A549 (cell line): ENCODE data around the gene DENND2D. TPM values are rescaled to one million over a fixed set of nuclear protein-coding genes. Genes with fewer than 3 reads are reported as not detected.
A peak's percentile ranks its signal among the peaks of the same experiment; 100 is the strongest.

ENCODE experiments used
- ATAC-seq, 2 experiments: fragments of 200-7000 bp in 1 of 2; fragments of >200 bp in 1 of 2; cut with Nextera tagmentation in 1 of 2; cut with Tn5 transposase in 1 of 2; 3 replicates each; pipeline versions ENCODE4 v1.8.0 to v1.9.1; 2018 to 2020; ENCODE audit warnings: mild to moderate bottlenecking in 1 of 2, moderate library complexity in 1 of 2
- CTCF ChIA-PET: fragments of 300-600 bp; sonication (Branson Sonifier 250); formaldehyde crosslinking; extraction: SDS; loops from one replicate; lab custom pipeline; 2021; ENCODE audit warnings: antibody characterized with exemption, inconsistent platforms; lab: Yijun Ruan, JAX
- POLR2A ChIA-PET: fragments of 350-600 bp; formaldehyde crosslinking; extraction: SDS; loops from one replicate; lab custom pipeline; 2021; ENCODE audit warnings: antibody characterized with exemption, inconsistent platforms; lab: Yijun Ruan, JAX
- DNase-seq, 2 experiments: peaks; one replicate each; pipeline versions ENCODE4 v3.0.0 to v3.0.0-alpha.2; 2011 to 2016; ENCODE audit warnings: low read depth in 1 of 2, low spot score in 1 of 2
- FAIRE-seq: peaks from 2 replicates; lab custom pipeline; 2011; peaks lifted over from hg19 to GRCh38; lab: Jason Lieb, UNC
- H3K27ac ChIP-seq, 2 experiments: fragments of >200 bp; sonication (Bioruptor Twin); formaldehyde crosslinking; 3 replicates each; pipeline ENCODE4 v1.5.1; 2016 to 2017
- H3K4me1 ChIP-seq: fragments of >200 bp; sonication (Bioruptor Twin); formaldehyde crosslinking; 3 replicates; pipeline ENCODE4 v1.6.1; 2016
- H3K4me2 ChIP-seq: fragments of >200 bp; sonication (Bioruptor Twin); formaldehyde crosslinking; 3 replicates; pipeline ENCODE4 v1.6.1; 2016
- H3K4me3 ChIP-seq: fragments of >200 bp; sonication (Bioruptor Twin); formaldehyde crosslinking; 3 replicates; pipeline ENCODE4 v1.5.1; 2016
- H3K9me3 ChIP-seq: fragments of >200 bp; sonication (Bioruptor Twin); formaldehyde crosslinking; 3 replicates; pipeline ENCODE4 v1.6.1; 2016
- CEBPB ChIP-seq, 2 experiments: fragments of >200 bp in 1 of 2; sonication (Bioruptor Twin) in 1 of 2; formaldehyde crosslinking in 1 of 2; IDR thresholded peaks; 2 replicates each; pipeline ENCODE4 v1.6.1; 2012 to 2016
- EHMT2 ChIP-seq: fragments of 200-600 bp; sonication (generic); IDR thresholded peaks from 2 replicates; pipeline ENCODE4 v1.6.1; 2016; ENCODE audit warnings: antibody characterized with exemption, low read depth, mild to moderate bottlenecking, moderate library complexity
- ESRRA ChIP-seq: fragments of 150-350 bp; IDR thresholded peaks from 2 replicates; pipeline ENCODE4 v1.6.1; 2014; ENCODE audit warnings: mild to moderate bottlenecking, low read length, borderline replicate concordance
- FOSB ChIP-seq: fragments of 250-450 bp; sonication (Bioruptor Pico); IDR thresholded peaks from 2 replicates; pipeline ENCODE4 v1.5.0; 2020; ENCODE audit warnings: mild to moderate bottlenecking, moderate library complexity
- FOSL2 ChIP-seq, 2 experiments: fragments of 450-650 bp in 1 of 2; fragments of >200 bp in 1 of 2; sonication (Bioruptor Twin) in 1 of 2; formaldehyde crosslinking; IDR thresholded peaks; 2 replicates each; pipeline versions ENCODE4 v1.5.0 to v1.6.1; 2016 to 2020; ENCODE audit warnings: mild to moderate bottlenecking in 1 of 2, moderate library complexity in 1 of 2
- HDAC2 ChIP-seq: fragments of 200-600 bp; sonication (generic); IDR thresholded peaks from 2 replicates; pipeline ENCODE4 v1.6.1; 2016
- JUN ChIP-seq, 2 experiments: fragments of >200 bp; sonication (Bioruptor Twin); formaldehyde crosslinking; IDR thresholded peaks; 2 replicates in 1 of 2; 3 replicates in 1 of 2; pipeline ENCODE4 v1.6.1; 2016 to 2017
- KDM5A ChIP-seq: fragments of 200-600 bp; sonication (generic); IDR thresholded peaks from 2 replicates; pipeline ENCODE4 v1.6.1; 2016; ENCODE audit warnings: antibody characterized with exemption, mild to moderate bottlenecking
- MAZ ChIP-seq: fragments of 150-350 bp; IDR thresholded peaks from 2 replicates; pipeline ENCODE4 v1.6.1; 2014; ENCODE audit warnings: antibody characterized with exemption, low read depth, low read length, borderline replicate concordance
- NFE2L2 ChIP-seq: fragments of 150-350 bp; conservative IDR thresholded peaks from 2 replicates; pipeline ENCODE4 v1.6.1; 2014; ENCODE audit warnings: low read length
- NR3C1 ChIP-seq: fragments of >200 bp; sonication (Bioruptor Twin); formaldehyde crosslinking; IDR thresholded peaks from 3 replicates; pipeline ENCODE4 v1.6.1; 2017
- POLR2A ChIP-seq: IDR thresholded peaks from 2 replicates; pipeline ENCODE4 v1.6.1; 2012; ENCODE audit warnings: mild to moderate bottlenecking, low read length
- RAD21 ChIP-seq, 2 experiments: fragments of >200 bp in 1 of 2; sonication (Bioruptor Twin) in 1 of 2; formaldehyde crosslinking in 1 of 2; IDR thresholded peaks in 1 of 2; conservative IDR thresholded peaks in 1 of 2; 2 replicates in 1 of 2; 3 replicates in 1 of 2; pipeline ENCODE4 v1.6.1; 2012 to 2018; ENCODE audit warnings: inconsistent platforms in 1 of 2
- RNF2 ChIP-seq: fragments of 200-600 bp; sonication (generic); IDR thresholded peaks from 2 replicates; pipeline ENCODE4 v1.6.1; 2016; ENCODE audit warnings: low read depth, mild to moderate bottlenecking, antibody characterized with exemption, moderate library complexity, borderline replicate concordance
- SMC3 ChIP-seq: fragments of >200 bp; sonication (Bioruptor Twin); formaldehyde crosslinking; IDR thresholded peaks from 3 replicates; pipeline ENCODE4 v1.6.1; 2018; ENCODE audit warnings: inconsistent platforms
- SREBF2 ChIP-seq: fragments of 450-650 bp; IDR thresholded peaks from 2 replicates; pipeline ENCODE4 v1.6.1; 2014; ENCODE audit warnings: mild to moderate bottlenecking, moderate library complexity
- TFCP2L1 ChIP-seq: fragments of 250-450 bp; sonication (Bioruptor Pico); IDR thresholded peaks from 2 replicates; pipeline ENCODE4 v1.5.0; 2021; ENCODE audit warnings: mild to moderate bottlenecking
- TP53 ChIP-seq: fragments of 250-450 bp; sonication (Bioruptor Pico); IDR thresholded peaks from 2 replicates; pipeline ENCODE4 v1.5.0; 2021; ENCODE audit warnings: mild to moderate bottlenecking, moderate library complexity
- ZC3H11A ChIP-seq: fragments of 450-650 bp; IDR thresholded peaks from 2 replicates; pipeline ENCODE4 v1.6.1; 2014; ENCODE audit warnings: antibody characterized with exemption, mild to moderate bottlenecking
- WGBS: methylation state at CpG from one replicate; pipeline ENCODE4 v1.1.6; 2017; ENCODE audit errors: missing lambda C conversion rate; 5-methylcytosine and 5-hydroxymethylcytosine counted together
- polyA plus RNA-seq, 4 experiments: library from polyadenylated mRNA; depleted of rRNA in 3 of 4; stranded (reverse); fragments of >200 nt; fragmentation: RNase III in 1 of 4; extraction: RNeasy Plus Mini Kit Qiagen cat#74134 plus additional on column Dnase treatment in 1 of 4; gene quantifications; 2 replicates in 3 of 4; 3 replicates in 1 of 4; pipeline ENCODE4 v1.2.3, GENCODE V29; 2011 to 2017
- TF ChIP-seq, protein P1 (sequence below): fragments of >200 bp; sonication (Bioruptor Twin); formaldehyde crosslinking; IDR thresholded peaks from 3 replicates; pipeline ENCODE4 v1.6.1; 2016
- TF ChIP-seq, protein P2 (sequence below): fragments of >200 bp; sonication (Bioruptor Twin); formaldehyde crosslinking; IDR thresholded peaks from 2 replicates; pipeline ENCODE4 v1.6.1; 2016
- TF ChIP-seq, protein P3 (sequence below): IDR thresholded peaks from 2 replicates; pipeline ENCODE4 v1.6.1; 2012; ENCODE audit warnings: low read depth, borderline replicate concordance

The DENND2D gene
- polyA plus RNA-seq, 2 of the 4 experiments (the other 2 are of a cell fraction) = 1.7 to 3.4 TPM

DNA sequence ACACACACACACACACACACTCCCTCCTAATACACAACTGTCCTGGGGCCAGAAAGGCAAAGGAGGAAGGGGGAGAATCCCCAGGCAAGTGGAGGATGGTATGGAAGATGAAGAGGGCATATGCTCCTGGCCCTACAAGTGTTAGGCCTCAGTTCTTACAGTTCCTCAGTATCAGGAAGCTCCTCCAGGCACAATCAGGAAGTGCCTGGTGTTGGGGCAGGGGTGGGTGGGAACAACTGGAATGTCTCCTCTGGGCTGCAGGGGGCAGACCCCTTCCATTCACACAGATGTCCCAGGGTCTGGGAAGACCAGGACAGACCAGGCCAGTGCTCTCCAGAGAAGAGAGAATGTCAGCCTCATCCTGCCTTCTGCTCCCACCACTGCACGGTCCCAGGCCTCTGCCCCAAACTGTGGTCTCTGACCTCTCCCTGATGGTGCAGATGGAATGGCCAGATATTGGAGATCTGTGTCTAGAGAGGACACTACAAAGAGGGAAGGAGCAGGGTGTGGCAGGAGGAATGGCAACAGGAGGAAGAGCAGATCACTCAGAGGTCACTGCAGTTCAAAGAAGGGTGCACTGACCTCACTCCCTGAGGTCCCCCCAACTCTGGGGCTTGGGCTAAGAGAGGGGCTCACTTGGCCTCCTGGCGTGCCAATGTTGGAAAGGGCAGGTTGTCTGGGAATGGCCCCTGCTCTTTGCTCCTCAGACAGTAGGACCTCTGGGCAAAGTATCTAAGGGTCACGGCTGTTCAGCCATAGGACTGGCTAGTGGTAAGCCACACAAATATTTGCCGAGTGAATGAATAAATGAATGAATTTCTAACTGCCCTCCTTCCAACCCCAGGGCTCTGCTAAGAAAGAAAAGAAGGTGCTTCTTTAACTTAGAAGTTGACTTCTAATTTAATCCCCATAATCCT is 2.5 kb upstream of the DENND2D start:
- POLR2A ChIA-PET = no interaction called here
- no peak for DNase-seq
- peak in 1 of 2 experiments; percentile 11; a peak in 1 of 6 replicates for ATAC-seq

DNA sequence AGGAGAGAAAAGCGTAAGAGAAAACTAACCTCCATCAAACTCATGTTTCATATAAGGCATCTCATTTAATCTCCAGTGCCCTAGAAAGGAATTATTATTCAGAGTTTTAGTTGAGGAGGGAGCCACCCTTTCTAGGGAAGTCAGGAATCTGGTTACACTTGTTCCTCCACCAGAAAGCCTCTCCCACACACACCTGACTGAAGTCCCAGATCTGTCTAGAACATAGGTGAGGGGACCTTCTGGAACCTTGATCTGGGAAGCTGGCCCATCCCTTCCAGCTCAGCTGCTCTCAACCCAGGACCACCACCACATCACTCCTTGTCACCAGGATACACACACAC is 1.9 kb upstream of the DENND2D start:
- TF ChIP-seq, protein P1, sequence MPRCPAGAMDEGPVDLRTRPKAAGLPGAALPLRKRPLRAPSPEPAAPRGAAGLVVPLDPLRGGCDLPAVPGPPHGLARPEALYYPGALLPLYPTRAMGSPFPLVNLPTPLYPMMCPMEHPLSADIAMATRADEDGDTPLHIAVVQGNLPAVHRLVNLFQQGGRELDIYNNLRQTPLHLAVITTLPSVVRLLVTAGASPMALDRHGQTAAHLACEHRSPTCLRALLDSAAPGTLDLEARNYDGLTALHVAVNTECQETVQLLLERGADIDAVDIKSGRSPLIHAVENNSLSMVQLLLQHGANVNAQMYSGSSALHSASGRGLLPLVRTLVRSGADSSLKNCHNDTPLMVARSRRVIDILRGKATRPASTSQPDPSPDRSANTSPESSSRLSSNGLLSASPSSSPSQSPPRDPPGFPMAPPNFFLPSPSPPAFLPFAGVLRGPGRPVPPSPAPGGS = no peak
- TF ChIP-seq RAD21 (conservative IDR thresholded peaks at IDR 0.05 in 1 of 2, IDR thresholded peaks at IDR 0.05 in 1 of 2) = no peak
- no peak for TF ChIP-seq HDAC2
- TF ChIP-seq, protein P2, sequence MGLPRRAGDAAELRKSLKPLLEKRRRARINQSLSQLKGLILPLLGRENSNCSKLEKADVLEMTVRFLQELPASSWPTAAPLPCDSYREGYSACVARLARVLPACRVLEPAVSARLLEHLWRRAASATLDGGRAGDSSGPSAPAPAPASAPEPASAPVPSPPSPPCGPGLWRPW = no peak
- H3K27ac ChIP-seq = no peak overlapping the region
- FAIRE-seq (no peak), DNase-seq (no peak), ATAC-seq (no peak)
- H3K4me3 ChIP-seq = no peak overlapping the region
- ChIA-PET POLR2A (no interaction called here), CTCF (no interaction called here)
- 83% methylated on average over 1 of the region's 1 CpG for WGBS
- no peaks in the 10 kb centered on the region for H3K4me1 ChIP-seq
- no peak overlapping the region for H3K4me2 ChIP-seq
- no peaks in the 10 kb centered on the region for H3K9me3 ChIP-seq

More for the DNA sequence above, 2.5 kb upstream of the DENND2D start:
- FAIRE-seq = no peak
- Histone ChIP-seq H3K4me2 (peak overlapping the region; percentile 88; the same call in 2 of the 3 replicates), H3K4me3 (no peak overlapping the region; the same call in 2 of the 3 replicates), H3K27ac (no peak overlapping the region), H3K4me1 (no peaks in the 10 kb centered on the region)
- WGBS = 93% methylated on average over 3 of the region's 4 CpGs
- no peak for TF ChIP-seq SMC3
- no peak for TF ChIP-seq MAZ
- TF ChIP-seq ZC3H11A = no peak
- TF ChIP-seq ESRRA = no peak
- TF ChIP-seq JUN (IDR thresholded peaks at IDR 0.05) = no peak
- TF ChIP-seq CEBPB (IDR thresholded peaks at IDR 0.05) = no peak
- TF ChIP-seq TFCP2L1 (CRISPR knock-in tag) = no peak
- TF ChIP-seq KDM5A = no peak
- no peak for TF ChIP-seq RAD21 (conservative IDR thresholded peaks at IDR 0.05 in 1 of 2, IDR thresholded peaks at IDR 0.05 in 1 of 2)
- TF ChIP-seq EHMT2 = no peak
- no peak for TF ChIP-seq FOSL2 (IDR thresholded peaks at IDR 0.05)
- no peak for TF ChIP-seq FOSL2 (CRISPR knock-in tag; IDR thresholded peaks at IDR 0.05)
- no peak for TF ChIP-seq SREBF2
- no peak for TF ChIP-seq FOSB
- TF ChIP-seq HDAC2 = no peak
- TF ChIP-seq NFE2L2 = no peak
- TF ChIP-seq POLR2A = no peak
- no peak for TF ChIP-seq RNF2
- TF ChIP-seq, protein P3, sequence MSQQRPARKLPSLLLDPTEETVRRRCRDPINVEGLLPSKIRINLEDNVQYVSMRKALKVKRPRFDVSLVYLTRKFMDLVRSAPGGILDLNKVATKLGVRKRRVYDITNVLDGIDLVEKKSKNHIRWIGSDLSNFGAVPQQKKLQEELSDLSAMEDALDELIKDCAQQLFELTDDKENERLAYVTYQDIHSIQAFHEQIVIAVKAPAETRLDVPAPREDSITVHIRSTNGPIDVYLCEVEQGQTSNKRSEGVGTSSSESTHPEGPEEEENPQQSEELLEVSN = no peak
- TF ChIP-seq TP53 (CRISPR knock-in tag) = no peak
- no peak for TF ChIP-seq NR3C1
- TF ChIP-seq, all 56 proteins: peak for 0
- CTCF ChIA-PET = no interaction called here
- H3K9me3 ChIP-seq = no peaks in the 10 kb centered on the region
